Esophagus muscularis mucosa (tissue), 4 donors: ENCODE measurements around the gene CUX1. TPM values are rescaled to one million over a fixed set of nuclear protein-coding genes. Genes with fewer than 3 reads are reported as not detected.
"Not testable (repeated sequence)": the region's sequence is repeated elsewhere in the genome, so short reads cannot be mapped to it uniquely, and the experiment has no call there.

Experiments
- DNase-seq: peaks from one replicate; pipeline ENCODE4 v3.0.0-alpha.2; 2017; ENCODE audit errors: extremely low spot score
- H3K27ac ChIP-seq, 4 donors: fragments of 200-600 bp; sonication (generic); replicated peaks in 1 of 4; 1 replicate in 3 of 4; 2 replicates in 1 of 4; pipeline ENCODE4 v1.5.1; 2016 to 2019; ENCODE audit warnings: mild to moderate bottlenecking in 1 of 4
- H3K27me3 ChIP-seq, 4 donors: fragments of 200-600 bp; sonication (generic); one replicate each; pipeline versions ENCODE4 v1.5.1 to v1.6.0; 2016 to 2019
- H3K36me3 ChIP-seq, 4 donors: fragments of 200-600 bp; sonication (generic); one replicate each; pipeline ENCODE4 v1.5.1; 2016 to 2019
- H3K4me1 ChIP-seq, 4 donors: fragments of 200-600 bp; sonication (generic); one replicate each; pipeline ENCODE4 v1.5.1; 2016 to 2019
- H3K4me3 ChIP-seq, 4 donors: fragments of 200-600 bp; sonication (generic); 1 replicate in 2 of 4; 2 replicates in 2 of 4; pipeline ENCODE4 v1.5.1; 2016 to 2019; ENCODE audit warnings: mild to moderate bottlenecking in 4 of 4, moderate library complexity in 1 of 4
- H3K9me3 ChIP-seq, 4 donors: fragments of 200-600 bp; sonication (generic); 1 replicate in 3 of 4; 2 replicates in 1 of 4; pipeline ENCODE4 v1.5.1; 2016 to 2019
- EP300 ChIP-seq: sonication (generic); formaldehyde crosslinking; IDR thresholded peaks from one replicate; pipeline ENCODE4 v1.6.1; 2017; ENCODE audit warnings: antibody characterized with exemption
- POLR2A ChIP-seq: fragments of 450-650 bp; IDR thresholded peaks from one replicate; pipeline ENCODE4 v1.6.1; 2017; ENCODE audit warnings: antibody characterized with exemption, moderate library complexity, mild to moderate bottlenecking, low read depth
- POLR2AphosphoS5 ChIP-seq, 2 donors: sonication (generic); formaldehyde crosslinking; IDR thresholded peaks; one replicate each; pipeline ENCODE4 v1.6.1; 2017; ENCODE audit warnings: antibody characterized with exemption in 2 of 2
- WGBS: methylation state at CpG from one replicate; pipeline ENCODE4 v1.1.5; 2018; 5-methylcytosine and 5-hydroxymethylcytosine counted together
- intact Hi-C: fragments of 100-400 bp; cut with DNase I; formaldehyde crosslinking; loops from one replicate; pipeline ENCODE4 v1.15.1; 2023
- total RNA-seq, 4 donors: library from RNA; depleted of rRNA; stranded (reverse); fragments of >200 nt; gene quantifications; one replicate each; pipeline versions ENCODE4 v1.1.0 to v1.2.1, GENCODE V29; 2016
- TF ChIP-seq, protein P1 (sequence below), 3 experiments: fragments of 200-600 bp in 2 of 3; fragments of 450-650 bp in 1 of 3; sonication (generic) in 2 of 3; IDR thresholded peaks; one replicate each; pipeline ENCODE4 v1.5.1; 2017 to 2019; ENCODE audit warnings: antibody characterized with exemption in 3 of 3, mild to moderate bottlenecking in 2 of 3, moderate library complexity in 1 of 3

The CUX1 gene
- total RNA-seq, 4 donors from 2014 or later, result 61.5 to 136 (median 92.3) TPM

GRCh38 chr7:101826081-101826835 lies 8.8 kb downstream of the CUX1 start:
- intact Hi-C loops, result no loop called here
- H3K36me3 ChIP-seq, result peaks cover 0 to 10% (median 0%) of the 10 kb centered on the region in 4 donors
- WGBS, result 95% methylated on average over 14 of the region's 15 CpGs
- H3K27ac ChIP-seq, result no peak overlapping the region
- no peaks in the 10 kb centered on the region for H3K27me3 ChIP-seq
- H3K4me3 ChIP-seq, result no peak overlapping the region
- TF ChIP-seq, protein P1, sequence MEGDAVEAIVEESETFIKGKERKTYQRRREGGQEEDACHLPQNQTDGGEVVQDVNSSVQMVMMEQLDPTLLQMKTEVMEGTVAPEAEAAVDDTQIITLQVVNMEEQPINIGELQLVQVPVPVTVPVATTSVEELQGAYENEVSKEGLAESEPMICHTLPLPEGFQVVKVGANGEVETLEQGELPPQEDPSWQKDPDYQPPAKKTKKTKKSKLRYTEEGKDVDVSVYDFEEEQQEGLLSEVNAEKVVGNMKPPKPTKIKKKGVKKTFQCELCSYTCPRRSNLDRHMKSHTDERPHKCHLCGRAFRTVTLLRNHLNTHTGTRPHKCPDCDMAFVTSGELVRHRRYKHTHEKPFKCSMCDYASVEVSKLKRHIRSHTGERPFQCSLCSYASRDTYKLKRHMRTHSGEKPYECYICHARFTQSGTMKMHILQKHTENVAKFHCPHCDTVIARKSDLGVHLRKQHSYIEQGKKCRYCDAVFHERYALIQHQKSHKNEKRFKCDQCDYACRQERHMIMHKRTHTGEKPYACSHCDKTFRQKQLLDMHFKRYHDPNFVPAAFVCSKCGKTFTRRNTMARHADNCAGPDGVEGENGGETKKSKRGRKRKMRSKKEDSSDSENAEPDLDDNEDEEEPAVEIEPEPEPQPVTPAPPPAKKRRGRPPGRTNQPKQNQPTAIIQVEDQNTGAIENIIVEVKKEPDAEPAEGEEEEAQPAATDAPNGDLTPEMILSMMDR (IDR thresholded peaks at IDR 0.05), result no peak
- TF ChIP-seq POLR2A (no peak), POLR2AphosphoS5 (IDR thresholded peaks at IDR 0.05) (no peak), EP300 (no peak)
- no peak for DNase-seq
- H3K9me3 ChIP-seq, result no peaks in the 10 kb centered on the region
- H3K4me1 ChIP-seq, result peaks cover 19 to 61% (median 38%) of the 10 kb centered on the region in 4 donors

- Histone ChIP-seq H3K36me3 (peaks cover 0 to 10% (median 0%) of the 10 kb centered on the region in 4 donors), H3K27me3 (no peaks in the 10 kb centered on the region), H3K9me3 (no peaks in the 10 kb centered on the region), H3K4me1 (peaks cover 12 to 63% (median 30%) of the 10 kb centered on the region in 4 donors), H3K4me3 (no peak overlapping the region), H3K27ac (no peak overlapping the region)
- TF ChIP-seq, protein P1 (IDR thresholded peaks at IDR 0.05), result no peak
- TF ChIP-seq POLR2A, result no peak
- no peak for TF ChIP-seq EP300
- DNase-seq, result no peak
- intact Hi-C loops, result no loop called here
- 68% methylated on average over 7 of the region's 11 CpGs for WGBS
Measured at GRCh38 chr7:101828301-101829020, 11.0 kb downstream of the CUX1 start.

GRCh38 chr7:101829374-101829773 lies 11.9 kb downstream of the CUX1 start:
- Histone ChIP-seq H3K4me1 (peaks cover 5 to 59% (median 25%) of the 10 kb centered on the region in 4 donors), H3K27ac (no peak overlapping the region), H3K36me3 (peaks cover 0 to 10% (median 0%) of the 10 kb centered on the region in 4 donors), H3K27me3 (no peaks in the 10 kb centered on the region), H3K4me3 (no peak overlapping the region), H3K9me3 (no peaks in the 10 kb centered on the region)
- intact Hi-C loops, result no loop called here
- WGBS, result 93% methylated on average over 11 of the region's 14 CpGs
- TF ChIP-seq, protein P1 (IDR thresholded peaks at IDR 0.05), result no peak
- no peak for DNase-seq

- no peaks in the 10 kb centered on the region for H3K9me3 ChIP-seq
- H3K27ac ChIP-seq, result no peak overlapping the region
- intact Hi-C loops, result no loop called here
- H3K36me3 ChIP-seq, result peaks cover 0 to 10% (median 0%) of the 10 kb centered on the region in 4 donors
- peaks cover 5 to 56% (median 22%) of the 10 kb centered on the region in 4 donors for H3K4me1 ChIP-seq
- no peaks in the 10 kb centered on the region for H3K27me3 ChIP-seq
- no peak overlapping the region for H3K4me3 ChIP-seq
- no CpG with 5 or more reads among the region's 8 CpGs for WGBS
- TF ChIP-seq EP300, result no peak
- no peak for TF ChIP-seq POLR2A
- TF ChIP-seq, protein P1 (IDR thresholded peaks at IDR 0.05), result no peak
- TF ChIP-seq POLR2AphosphoS5 (IDR thresholded peaks at IDR 0.05), result no peak
- DNase-seq, result no peak
Measured at GRCh38 chr7:101829821-101830220, 12.4 kb downstream of the CUX1 start.

- H3K9me3 ChIP-seq, H3K27me3 ChIP-seq, intact Hi-C loops, DNase-seq, H3K4me3 ChIP-seq, H3K27ac ChIP-seq: not testable (repeated sequence)
- Histone ChIP-seq H3K36me3 (peaks cover 0 to 10% (median 0%) of the 10 kb centered on the region in 4 donors), H3K4me1 (peaks cover 5 to 47% (median 19%) of the 10 kb centered on the region in 4 donors)
- whole genome bisulfite sequencing, result 98% methylated on average over 9 of the region's 10 CpGs
Measured at GRCh38 chr7:101831396-101831795, 14.0 kb downstream of the CUX1 start.
